Activated CD4-positive, alpha-beta memory T cell treated with anti-CD3 and anti-CD28 coated beads, Interleukin-2, amount 10 ng/mL, durations not matched to agents 7 days and 5 days (primary cell): ENCODE data around the gene GRIK4. TPM values are rescaled to one million over a fixed set of nuclear protein-coding genes. Genes with fewer than 3 reads are reported as not detected.

Experiments
- CTCF ChIA-PET: fragments of 350-600 bp; sonication (Branson Sonifier 250); formaldehyde crosslinking; loops from one replicate; lab custom pipeline; 2021; ENCODE audit warnings: antibody characterized with exemption, inconsistent platforms; lab: Charles Lee
- POLR2A ChIA-PET: fragments of 350-600 bp; sonication (Branson Sonifier 250); formaldehyde crosslinking; loops from one replicate; lab custom pipeline; 2021; ENCODE audit warnings: antibody characterized with exemption; lab: Charles Lee
- DNase-seq: peaks from one replicate; pipeline ENCODE4 v3.0.0-alpha.2; 2020
- H3K27ac Mint-ChIP-seq: one replicate; pipeline ENCODE4 v1.8.0; 2021; ENCODE audit warnings: mild to moderate bottlenecking, mixed read lengths
- H3K27me3 Mint-ChIP-seq: one replicate; pipeline ENCODE4 v1.8.0; 2021; ENCODE audit warnings: mixed read lengths
- H3K36me3 Mint-ChIP-seq: one replicate; pipeline ENCODE4 v1.8.0; 2021; ENCODE audit warnings: low read depth, mixed read lengths
- H3K4me1 Mint-ChIP-seq: one replicate; pipeline ENCODE4 v1.8.0; 2021; ENCODE audit warnings: mixed read lengths
- H3K4me3 Mint-ChIP-seq: one replicate; pipeline ENCODE4 v1.8.0; 2021; ENCODE audit warnings: mild to moderate bottlenecking, mixed read lengths
- H3K9me3 Mint-ChIP-seq: one replicate; pipeline ENCODE4 v1.8.0; 2021; ENCODE audit warnings: mixed read lengths
- total RNA-seq, 2 experiments: library from RNA; stranded (reverse); gene quantifications; one replicate each; pipeline ENCODE4 v1.2.3, GENCODE V29; 2021

The GRIK4 gene
- total RNA-seq, 2 experiments from 2014 or later = not detected

GRCh38 chr11:120587299-120587698 is 75.8 kb downstream of the GRIK4 start:
- H3K27me3 Mint-ChIP-seq = peaks cover 27% of the 10 kb centered on the region
- POLR2A ChIA-PET = no interaction called here
- no peak overlapping the region for H3K4me3 Mint-ChIP-seq
- H3K27ac Mint-ChIP-seq = no peak overlapping the region
- no peaks in the 10 kb centered on the region for H3K4me1 Mint-ChIP-seq
- DNase-seq = no peak
- H3K36me3 Mint-ChIP-seq = no peaks in the 10 kb centered on the region
- H3K9me3 Mint-ChIP-seq = peaks cover 2% of the 10 kb centered on the region
- CTCF ChIA-PET = interaction anchor here (0.6 kb wide), 1 partner anchor 261 kb away, joined by 3 read pairs; no protein-coding TSS in a partner anchor

GRCh38 chr11:120589376-120589775 is 77.8 kb downstream of the GRIK4 start:
- POLR2A ChIA-PET = no interaction called here
- no peak for DNase-seq
- Mint-ChIP-seq H3K27ac (no peak overlapping the region), H3K9me3 (no peaks in the 10 kb centered on the region), H3K36me3 (no peaks in the 10 kb centered on the region), H3K27me3 (peaks cover 21% of the 10 kb centered on the region), H3K4me1 (no peaks in the 10 kb centered on the region), H3K4me3 (no peak overlapping the region)
- CTCF ChIA-PET = interaction anchor here (1.6 kb wide), 1 partner anchor 96 kb away, joined by 4 read pairs; no protein-coding TSS in a partner anchor

- POLR2A ChIA-PET = no interaction called here
- no peak overlapping the region for H3K27ac Mint-ChIP-seq
- H3K27me3 Mint-ChIP-seq = peaks cover 20% of the 10 kb centered on the region
- no peaks in the 10 kb centered on the region for H3K36me3 Mint-ChIP-seq
- H3K4me3 Mint-ChIP-seq = no peak overlapping the region
- CTCF ChIA-PET = interaction anchor here (1.6 kb wide), 1 partner anchor 94 kb away, joined by 4 read pairs; no protein-coding TSS in a partner anchor
- DNase-seq = no peak
- H3K9me3 Mint-ChIP-seq = no peaks in the 10 kb centered on the region
- H3K4me1 Mint-ChIP-seq = no peaks in the 10 kb centered on the region
Observed at GRCh38 chr11:120590472-120590871, 78.9 kb downstream of the GRIK4 start.

- POLR2A ChIA-PET = no interaction called here
- H3K36me3 Mint-ChIP-seq = no peaks in the 10 kb centered on the region
- no peak overlapping the region for H3K4me3 Mint-ChIP-seq
- no peaks in the 10 kb centered on the region for H3K9me3 Mint-ChIP-seq
- no peaks in the 10 kb centered on the region for H3K4me1 Mint-ChIP-seq
- H3K27ac Mint-ChIP-seq = no peak overlapping the region
- CTCF ChIA-PET = no interaction called here
- peaks cover 18% of the 10 kb centered on the region for H3K27me3 Mint-ChIP-seq
- no peak for DNase-seq
Observed at GRCh38 chr11:120594746-120595145, 83.2 kb downstream of the GRIK4 start.

DNA sequence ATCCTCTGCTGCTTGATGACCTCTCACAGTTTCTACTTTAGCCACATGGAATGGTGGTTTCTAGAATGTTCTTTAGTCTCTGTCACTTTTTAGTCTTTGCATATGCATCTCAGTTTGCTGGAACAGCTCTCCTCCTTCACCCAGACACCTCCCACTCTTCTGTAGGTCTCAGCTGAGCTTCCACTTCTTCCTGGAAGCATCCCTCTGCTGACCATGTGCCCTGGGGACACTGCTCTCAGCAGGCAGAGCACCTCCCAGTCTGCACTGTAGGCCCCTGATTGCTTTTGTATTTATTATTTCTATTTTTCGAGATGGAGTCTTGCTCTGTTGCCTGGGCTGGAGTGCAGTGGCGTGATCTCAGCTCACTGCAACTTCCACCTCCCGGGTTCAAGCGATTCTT is 84.0 kb downstream of the GRIK4 start:
- Mint-ChIP-seq H3K27ac (no peak overlapping the region), H3K4me3 (no peak overlapping the region), H3K36me3 (no peaks in the 10 kb centered on the region), H3K4me1 (no peaks in the 10 kb centered on the region), H3K9me3 (no peaks in the 10 kb centered on the region), H3K27me3 (peaks cover 18% of the 10 kb centered on the region)
- POLR2A ChIA-PET = no interaction called here
- CTCF ChIA-PET = no interaction called here
- DNase-seq = no peak

DNA sequence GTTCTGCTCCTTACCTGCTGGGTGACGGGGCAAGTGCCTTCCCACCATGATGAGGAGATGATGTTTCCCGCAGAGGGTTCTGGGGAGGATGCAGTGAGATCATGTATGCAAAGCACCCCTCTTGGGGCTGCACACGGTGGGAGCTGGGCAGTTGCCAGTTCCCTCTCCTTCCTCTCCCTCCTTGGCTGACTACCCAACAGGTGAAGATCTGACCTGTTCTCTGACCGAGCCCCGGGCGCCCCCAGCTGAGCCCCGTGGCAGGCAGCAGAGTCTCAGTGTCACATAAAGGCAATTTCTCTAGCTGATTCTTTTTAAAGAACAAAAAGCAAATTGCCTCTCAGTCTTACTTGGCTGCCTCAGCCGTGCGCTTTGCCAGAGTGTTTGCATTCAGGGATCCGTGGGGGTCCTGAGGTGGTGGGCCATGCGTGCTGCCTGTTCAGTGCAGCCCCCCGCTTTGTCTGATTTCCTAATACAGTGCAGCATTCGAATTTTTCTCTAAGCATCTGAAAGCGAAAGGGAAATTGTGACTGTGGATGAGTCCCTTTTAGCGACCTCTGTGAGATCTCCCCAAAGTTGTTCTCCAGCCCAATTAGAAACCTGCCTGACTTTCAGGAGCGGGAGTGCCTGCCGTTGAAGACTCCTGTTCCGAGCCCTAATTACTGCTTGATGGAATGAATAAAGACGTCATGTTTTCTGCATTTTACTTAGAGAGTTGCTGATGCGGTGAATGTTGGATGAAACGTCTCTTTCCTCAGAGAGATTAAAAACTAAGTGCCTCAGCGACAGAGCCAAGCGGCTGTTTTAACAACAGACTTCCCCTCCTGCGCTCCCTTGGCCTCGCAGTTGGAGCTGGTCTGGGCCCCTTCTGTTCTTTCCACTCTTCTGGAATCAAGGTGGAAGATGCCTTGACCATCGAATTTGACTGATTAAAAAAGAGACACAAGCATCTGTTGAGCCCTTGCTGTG is 86.0 kb downstream of the GRIK4 start:
- H3K36me3 Mint-ChIP-seq = no peaks in the 10 kb centered on the region
- ChIA-PET POLR2A (no interaction called here), CTCF (no interaction called here)
- H3K27ac Mint-ChIP-seq = no peak overlapping the region
- no peak for DNase-seq
- H3K4me1 Mint-ChIP-seq = no peaks in the 10 kb centered on the region
- peaks cover 15% of the 10 kb centered on the region for H3K27me3 Mint-ChIP-seq
- no peaks in the 10 kb centered on the region for H3K9me3 Mint-ChIP-seq
- H3K4me3 Mint-ChIP-seq = no peak overlapping the region

DNA sequence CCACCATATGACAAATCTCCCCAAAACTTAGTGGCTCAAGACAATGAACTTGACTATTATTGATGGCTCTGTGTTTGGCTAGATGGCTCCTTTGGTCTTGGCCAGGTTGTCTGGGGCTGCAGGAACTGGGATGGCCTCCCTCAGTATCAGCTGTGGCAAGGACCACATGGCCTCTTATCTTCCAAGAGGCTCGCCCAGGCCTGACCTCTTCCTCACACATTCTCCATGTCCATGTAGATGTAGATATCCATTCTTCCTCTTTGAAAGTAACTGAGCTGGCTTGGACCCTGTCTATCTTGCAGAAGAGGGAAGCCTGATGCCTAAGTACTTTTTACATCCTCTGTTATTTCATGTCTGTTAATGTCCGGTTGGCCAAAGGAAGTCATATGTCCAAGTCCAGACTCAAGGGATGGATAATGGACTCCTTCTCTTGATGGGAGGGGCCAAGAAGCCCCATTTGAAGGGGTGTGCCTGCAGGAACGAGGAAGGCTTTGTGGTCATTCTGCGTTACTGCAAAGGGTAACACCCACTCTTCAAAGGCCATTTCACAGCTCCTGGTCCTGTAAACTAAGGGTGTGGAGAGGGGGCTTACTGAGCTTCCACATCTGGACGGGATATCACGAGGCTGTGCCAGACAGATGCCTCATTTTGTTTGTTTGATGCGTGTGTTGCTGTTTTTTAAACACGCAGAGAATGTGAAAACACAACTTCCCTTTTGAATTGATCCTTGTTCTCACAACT is 87.1 kb downstream of the GRIK4 start:
- ChIA-PET CTCF (no interaction called here), POLR2A (no interaction called here)
- Mint-ChIP-seq H3K27ac (no peak overlapping the region), H3K4me3 (no peak overlapping the region), H3K36me3 (no peaks in the 10 kb centered on the region), H3K27me3 (peaks cover 9% of the 10 kb centered on the region), H3K9me3 (no peaks in the 10 kb centered on the region), H3K4me1 (no peaks in the 10 kb centered on the region)
- no peak for DNase-seq

DNA sequence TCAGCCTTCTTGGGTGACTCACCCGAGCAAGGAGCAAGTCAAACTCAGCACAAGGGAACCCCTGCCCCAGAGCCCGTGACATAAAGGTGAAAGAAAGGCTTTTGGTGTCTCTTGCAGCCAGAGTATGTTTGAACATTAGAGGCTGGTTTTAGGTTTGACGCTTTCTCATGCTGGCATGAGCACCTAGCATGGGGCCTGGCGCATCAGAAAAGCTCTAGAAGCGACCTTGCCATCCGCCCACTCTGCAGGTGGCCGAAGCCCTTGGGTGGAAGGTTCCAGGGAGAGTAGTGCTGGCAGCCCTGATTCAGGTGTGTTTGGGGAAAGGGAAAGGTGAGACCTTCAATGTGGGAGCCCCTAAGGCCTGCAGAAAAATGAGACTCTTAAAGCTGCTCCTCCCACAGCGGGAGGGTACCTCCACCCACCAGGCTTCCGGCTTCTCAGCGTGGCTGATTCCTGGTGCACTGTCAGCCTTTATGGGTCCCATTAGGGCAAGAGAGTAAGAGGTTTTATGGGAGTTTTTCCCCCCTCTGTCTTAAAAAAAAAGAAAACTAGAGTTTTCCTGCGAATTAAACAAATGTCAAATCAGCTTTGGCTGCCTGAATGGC is 88.4 kb downstream of the GRIK4 start:
- Mint-ChIP-seq H3K4me1 (no peaks in the 10 kb centered on the region), H3K27me3 (peaks cover 6% of the 10 kb centered on the region), H3K27ac (no peak overlapping the region), H3K9me3 (no peaks in the 10 kb centered on the region), H3K36me3 (no peaks in the 10 kb centered on the region), H3K4me3 (no peak overlapping the region)
- ChIA-PET CTCF (no interaction called here), POLR2A (interaction anchor here (0.5 kb wide), 1 partner anchor 1157 kb away, joined by 3 read pairs; no protein-coding TSS in a partner anchor)
- DNase-seq = no peak

DNA sequence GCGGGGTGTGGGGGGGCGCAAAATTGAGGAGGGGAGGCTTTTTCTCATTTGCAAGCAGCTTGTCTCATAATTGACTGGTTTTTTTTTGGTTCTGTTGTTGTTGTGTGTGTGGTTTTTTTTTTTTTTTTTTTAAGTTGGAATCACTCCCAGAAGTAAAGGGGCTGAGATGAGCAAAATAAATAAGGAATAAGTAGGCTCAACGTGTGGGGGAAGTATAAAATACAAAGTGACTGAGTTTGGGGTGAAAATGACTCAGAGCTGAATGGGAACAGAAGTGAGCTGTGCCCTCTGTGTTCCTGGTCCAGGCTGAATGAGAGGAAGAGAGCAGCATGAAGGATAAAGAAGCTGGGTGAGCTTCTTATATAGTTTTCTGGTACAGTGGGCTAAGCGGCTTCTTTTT is 90.0 kb downstream of the GRIK4 start:
- Mint-ChIP-seq H3K27me3 (peaks cover 1% of the 10 kb centered on the region), H3K27ac (no peak overlapping the region), H3K4me3 (no peak overlapping the region), H3K9me3 (no peaks in the 10 kb centered on the region), H3K36me3 (no peaks in the 10 kb centered on the region), H3K4me1 (no peaks in the 10 kb centered on the region)
- ChIA-PET POLR2A (no interaction called here), CTCF (no interaction called here)
- DNase-seq = no peak

GRCh38 chr11:120603071-120603470 is 91.5 kb downstream of the GRIK4 start:
- no peak for DNase-seq
- Mint-ChIP-seq H3K4me1 (no peaks in the 10 kb centered on the region), H3K36me3 (no peaks in the 10 kb centered on the region), H3K9me3 (no peaks in the 10 kb centered on the region), H3K27me3 (peaks cover under 1% of the 10 kb centered on the region), H3K4me3 (no peak overlapping the region), H3K27ac (no peak overlapping the region)
- CTCF ChIA-PET = no interaction called here
- POLR2A ChIA-PET = no interaction called here

GRCh38 chr11:120605469-120605868 is 93.9 kb downstream of the GRIK4 start:
- Mint-ChIP-seq H3K27ac (no peak overlapping the region), H3K4me1 (no peaks in the 10 kb centered on the region), H3K9me3 (no peaks in the 10 kb centered on the region), H3K4me3 (no peak overlapping the region), H3K36me3 (no peaks in the 10 kb centered on the region), H3K27me3 (no peaks in the 10 kb centered on the region)
- CTCF ChIA-PET = no interaction called here
- POLR2A ChIA-PET = no interaction called here
- no peak for DNase-seq

GRCh38 chr11:120606211-120607010 is 94.9 kb downstream of the GRIK4 start:
- H3K4me3 Mint-ChIP-seq = no peak overlapping the region
- POLR2A ChIA-PET = no interaction called here
- no peaks in the 10 kb centered on the region for H3K27me3 Mint-ChIP-seq
- no peaks in the 10 kb centered on the region for H3K4me1 Mint-ChIP-seq
- DNase-seq = no peak
- CTCF ChIA-PET = no interaction called here
- H3K36me3 Mint-ChIP-seq = no peaks in the 10 kb centered on the region
- no peak overlapping the region for H3K27ac Mint-ChIP-seq
- no peaks in the 10 kb centered on the region for H3K9me3 Mint-ChIP-seq
